C4-2B (cell line): ENCODE results near the gene ZNF594.
"Not testable (repeated sequence)": the region's sequence is repeated elsewhere in the genome, so short reads cannot be mapped to it uniquely, and the experiment has no call there.

Experiments
- CTCF ChIP-seq: fragments of 450-650 bp; conservative IDR thresholded peaks from 2 replicates; pipeline ENCODE4 v1.5.1; 2017; ENCODE audit warnings: mild to moderate bottlenecking
- ZFX ChIP-seq: fragments of 450-650 bp; IDR thresholded peaks from 2 replicates; pipeline ENCODE4 v1.6.1; 2017

- TF ChIP-seq CTCF, ZFX: not testable (repeated sequence)
Observed at GRCh38 chr17:5138198-5138544, 53.5 kb downstream of the ZNF594 start.
